Measurements from ENCODE around the gene BCL2L14. TPM values are rescaled to one million over a fixed set of nuclear protein-coding genes. Genes with fewer than 3 reads are reported as not detected.

BCL2L14 gene
- total RNA-seq, 6 experiments from 2014 or later, result not detected

DNA sequence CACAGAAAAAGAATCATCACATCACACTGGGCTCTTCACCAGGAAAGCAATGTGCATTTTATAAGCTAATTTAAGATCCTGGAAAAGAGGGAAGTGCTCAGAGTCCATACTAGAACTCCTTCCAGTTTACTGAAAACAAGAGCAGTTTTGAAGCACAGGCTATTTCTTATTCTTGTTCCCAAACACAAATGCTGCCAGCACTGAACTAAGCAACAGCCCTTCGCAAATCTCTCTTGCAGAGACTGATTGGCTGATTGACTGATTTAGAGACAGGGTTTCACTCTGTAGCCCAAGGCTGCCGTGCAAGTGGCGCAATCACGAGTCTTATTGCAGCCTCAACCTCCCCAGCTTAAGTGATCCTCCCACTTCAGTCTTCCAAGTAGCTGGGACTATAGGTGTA lies 44.8 kb downstream of the BCL2L14 start:
- Mint-ChIP-seq H3K36me3 (ENCODE audit: low read depth) (peaks cover 22% of the 10 kb centered on the region), H3K27ac (no peak overlapping the region), H3K4me3 (no peak overlapping the region), H3K9me3 (no peaks in the 10 kb centered on the region), H3K27me3 (ENCODE audit: insufficient read depth) (peaks cover 5% of the 10 kb centered on the region; the same call in 1 of the 2 replicates), H3K4me1 (ENCODE audit: low read depth) (no peaks in the 10 kb centered on the region)
- no peak for DNase-seq
- TF ChIP-seq, protein P1, sequence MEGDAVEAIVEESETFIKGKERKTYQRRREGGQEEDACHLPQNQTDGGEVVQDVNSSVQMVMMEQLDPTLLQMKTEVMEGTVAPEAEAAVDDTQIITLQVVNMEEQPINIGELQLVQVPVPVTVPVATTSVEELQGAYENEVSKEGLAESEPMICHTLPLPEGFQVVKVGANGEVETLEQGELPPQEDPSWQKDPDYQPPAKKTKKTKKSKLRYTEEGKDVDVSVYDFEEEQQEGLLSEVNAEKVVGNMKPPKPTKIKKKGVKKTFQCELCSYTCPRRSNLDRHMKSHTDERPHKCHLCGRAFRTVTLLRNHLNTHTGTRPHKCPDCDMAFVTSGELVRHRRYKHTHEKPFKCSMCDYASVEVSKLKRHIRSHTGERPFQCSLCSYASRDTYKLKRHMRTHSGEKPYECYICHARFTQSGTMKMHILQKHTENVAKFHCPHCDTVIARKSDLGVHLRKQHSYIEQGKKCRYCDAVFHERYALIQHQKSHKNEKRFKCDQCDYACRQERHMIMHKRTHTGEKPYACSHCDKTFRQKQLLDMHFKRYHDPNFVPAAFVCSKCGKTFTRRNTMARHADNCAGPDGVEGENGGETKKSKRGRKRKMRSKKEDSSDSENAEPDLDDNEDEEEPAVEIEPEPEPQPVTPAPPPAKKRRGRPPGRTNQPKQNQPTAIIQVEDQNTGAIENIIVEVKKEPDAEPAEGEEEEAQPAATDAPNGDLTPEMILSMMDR (IDR thresholded peaks at IDR 0.05), result no peak

- Mint-ChIP-seq H3K27ac (no peak overlapping the region), H3K27me3 (ENCODE audit: insufficient read depth) (peaks cover 5% of the 10 kb centered on the region; the same call in 1 of the 2 replicates), H3K4me1 (ENCODE audit: low read depth) (peaks cover 9% of the 10 kb centered on the region), H3K9me3 (no peaks in the 10 kb centered on the region), H3K36me3 (ENCODE audit: low read depth) (peaks cover 24% of the 10 kb centered on the region), H3K4me3 (no peak overlapping the region)
- no peak for DNase-seq
- TF ChIP-seq, protein P1 (IDR thresholded peaks at IDR 0.05), result no peak
Observed at GRCh38 chr12:12116677-12117076, 45.9 kb downstream of the BCL2L14 start.

DNA sequence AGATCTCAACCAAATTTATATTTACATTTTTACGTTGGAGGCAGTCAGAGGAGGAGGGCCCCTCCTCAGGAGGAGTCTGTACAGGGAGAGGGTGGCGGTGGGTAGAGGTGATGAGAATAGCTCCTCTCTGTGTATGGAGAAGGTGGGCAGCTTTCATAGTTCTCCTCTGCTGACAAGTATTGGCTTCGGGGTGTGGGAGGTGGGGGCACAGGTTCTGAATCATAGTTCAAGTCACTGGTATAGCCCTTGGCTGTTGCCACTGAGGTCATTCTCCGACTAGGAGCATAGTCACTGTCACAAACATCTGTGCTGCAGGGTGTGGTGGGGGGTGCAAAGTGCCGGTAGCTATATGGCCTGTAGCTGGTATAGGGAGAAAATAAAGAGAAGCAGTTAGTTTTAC lies 50.3 kb downstream of the BCL2L14 start:
- Mint-ChIP-seq H3K9me3 (no peaks in the 10 kb centered on the region), H3K36me3 (ENCODE audit: low read depth) (peaks cover 15% of the 10 kb centered on the region), H3K4me1 (ENCODE audit: low read depth) (peaks cover 11% of the 10 kb centered on the region), H3K27me3 (ENCODE audit: insufficient read depth) (no peaks in the 10 kb centered on the region), H3K27ac (no peak overlapping the region), H3K4me3 (no peak overlapping the region)
- TF ChIP-seq, protein P1 (IDR thresholded peaks at IDR 0.05), result no peak
- no peak for DNase-seq

GRCh38 chr12:12123036-12123604 lies 52.4 kb downstream of the BCL2L14 start:
- TF ChIP-seq, protein P1 (IDR thresholded peaks at IDR 0.05), result no peak
- peaks cover 24% of the 10 kb centered on the region for H3K36me3 Mint-ChIP-seq (ENCODE audit: low read depth)
- DNase-seq, result no peak
- no peak overlapping the region for H3K27ac Mint-ChIP-seq
- H3K4me1 Mint-ChIP-seq (ENCODE audit: low read depth), result peaks cover 11% of the 10 kb centered on the region
- H3K4me3 Mint-ChIP-seq, result no peak overlapping the region
- no peaks in the 10 kb centered on the region for H3K9me3 Mint-ChIP-seq
- H3K27me3 Mint-ChIP-seq (ENCODE audit: insufficient read depth), result no peaks in the 10 kb centered on the region

DNA sequence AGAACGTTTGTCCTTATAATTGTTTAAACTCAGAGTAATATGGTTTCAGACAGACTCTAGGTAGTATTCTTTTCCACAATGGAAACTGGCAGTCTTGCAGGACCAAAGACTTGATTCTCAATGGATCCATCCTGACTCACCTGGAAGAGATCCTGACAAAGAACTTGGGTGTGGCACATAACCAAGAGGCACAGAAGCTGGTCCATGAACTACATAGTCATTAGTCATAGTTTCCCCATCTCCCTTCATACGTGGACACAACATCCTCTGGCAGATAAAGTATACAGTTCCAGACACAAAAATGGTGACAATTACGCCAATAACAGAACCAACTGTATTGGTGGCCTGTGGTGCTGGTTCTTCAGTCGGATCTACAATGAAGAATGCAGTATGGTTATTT lies 55.8 kb downstream of the BCL2L14 start:
- H3K4me3 Mint-ChIP-seq, result no peak overlapping the region
- peaks cover 25% of the 10 kb centered on the region for H3K36me3 Mint-ChIP-seq (ENCODE audit: low read depth)
- H3K9me3 Mint-ChIP-seq, result no peaks in the 10 kb centered on the region
- no peak for DNase-seq
- H3K4me1 Mint-ChIP-seq (ENCODE audit: low read depth), result peaks cover 3% of the 10 kb centered on the region; the same call in 1 of the 2 replicates
- no peaks in the 10 kb centered on the region for H3K27me3 Mint-ChIP-seq (ENCODE audit: insufficient read depth)
- TF ChIP-seq, protein P1 (IDR thresholded peaks at IDR 0.05), result no peak
- H3K27ac Mint-ChIP-seq, result no peak overlapping the region
